H1 (cell line): ENCODE results near the gene MARK3. TPM values are rescaled to one million over a fixed set of nuclear protein-coding genes. Genes with fewer than 3 reads are reported as not detected.

ENCODE experiments used
- CHD2 ChIP-seq: IDR thresholded peaks from 2 replicates; pipeline ENCODE4 v1.6.1; 2012; ENCODE audit warnings: low read length, improper control_type of control experiment
- CREB1 ChIP-seq: IDR thresholded peaks from 2 replicates; pipeline ENCODE4 v1.6.1; 2012; ENCODE audit warnings: inconsistent platforms
- MAX ChIP-seq: IDR thresholded peaks from 2 replicates; pipeline ENCODE4 v1.6.1; 2012; ENCODE audit warnings: inconsistent platforms
- YY1 ChIP-seq: IDR thresholded peaks from 2 replicates; pipeline ENCODE4 v1.6.1; 2011; ENCODE audit warnings: low read depth, mild to moderate bottlenecking, low read length
- polyA plus RNA-seq, 7 experiments: library from polyadenylated mRNA; depleted of rRNA in 3 of 7; stranded (reverse) in 5 of 7; unstranded in 2 of 7; fragments of >200 nt in 5 of 7; fragments of 200-250 nt in 2 of 7; gene quantifications; 1 replicate in 5 of 7; 2 replicates in 1 of 7; 4 replicates in 1 of 7; pipeline versions ENCODE4 v1.2.1 to v1.2.3, GENCODE V29; 2011 to 2013; ENCODE audit warnings: missing spikeins in 2 of 7, mixed read lengths in 2 of 7
- total RNA-seq: library from RNA; stranded (reverse); fragmentation: NEBNext Ultra II Directional; extraction: Animal tissue kit (Norgen Biotek cat#: 25700); gene quantifications from 2 replicates; pipeline ENCODE4 v1.2.1, GENCODE V29; 2021
- TF ChIP-seq, protein P1 (sequence below): fragments of 300-600 bp; sonication (generic); IDR thresholded peaks from 2 replicates; pipeline ENCODE4 v1.7.1; 2012; ENCODE audit warnings: low read length, moderate library complexity, mild to moderate bottlenecking, inconsistent platforms; ENCODE audit not compliant: insufficient replicate concordance

MARK3 gene
- total and polyA plus RNA-seq, 2 of the 8 experiments (the other 6 are each of a cell fraction or from before 2014, with no cell fraction given) = 39.4 to 76.9 TPM

GRCh38 chr14:103492156-103492925 is 107.1 kb downstream of the MARK3 start (continued):
- TF ChIP-seq, protein P1, sequence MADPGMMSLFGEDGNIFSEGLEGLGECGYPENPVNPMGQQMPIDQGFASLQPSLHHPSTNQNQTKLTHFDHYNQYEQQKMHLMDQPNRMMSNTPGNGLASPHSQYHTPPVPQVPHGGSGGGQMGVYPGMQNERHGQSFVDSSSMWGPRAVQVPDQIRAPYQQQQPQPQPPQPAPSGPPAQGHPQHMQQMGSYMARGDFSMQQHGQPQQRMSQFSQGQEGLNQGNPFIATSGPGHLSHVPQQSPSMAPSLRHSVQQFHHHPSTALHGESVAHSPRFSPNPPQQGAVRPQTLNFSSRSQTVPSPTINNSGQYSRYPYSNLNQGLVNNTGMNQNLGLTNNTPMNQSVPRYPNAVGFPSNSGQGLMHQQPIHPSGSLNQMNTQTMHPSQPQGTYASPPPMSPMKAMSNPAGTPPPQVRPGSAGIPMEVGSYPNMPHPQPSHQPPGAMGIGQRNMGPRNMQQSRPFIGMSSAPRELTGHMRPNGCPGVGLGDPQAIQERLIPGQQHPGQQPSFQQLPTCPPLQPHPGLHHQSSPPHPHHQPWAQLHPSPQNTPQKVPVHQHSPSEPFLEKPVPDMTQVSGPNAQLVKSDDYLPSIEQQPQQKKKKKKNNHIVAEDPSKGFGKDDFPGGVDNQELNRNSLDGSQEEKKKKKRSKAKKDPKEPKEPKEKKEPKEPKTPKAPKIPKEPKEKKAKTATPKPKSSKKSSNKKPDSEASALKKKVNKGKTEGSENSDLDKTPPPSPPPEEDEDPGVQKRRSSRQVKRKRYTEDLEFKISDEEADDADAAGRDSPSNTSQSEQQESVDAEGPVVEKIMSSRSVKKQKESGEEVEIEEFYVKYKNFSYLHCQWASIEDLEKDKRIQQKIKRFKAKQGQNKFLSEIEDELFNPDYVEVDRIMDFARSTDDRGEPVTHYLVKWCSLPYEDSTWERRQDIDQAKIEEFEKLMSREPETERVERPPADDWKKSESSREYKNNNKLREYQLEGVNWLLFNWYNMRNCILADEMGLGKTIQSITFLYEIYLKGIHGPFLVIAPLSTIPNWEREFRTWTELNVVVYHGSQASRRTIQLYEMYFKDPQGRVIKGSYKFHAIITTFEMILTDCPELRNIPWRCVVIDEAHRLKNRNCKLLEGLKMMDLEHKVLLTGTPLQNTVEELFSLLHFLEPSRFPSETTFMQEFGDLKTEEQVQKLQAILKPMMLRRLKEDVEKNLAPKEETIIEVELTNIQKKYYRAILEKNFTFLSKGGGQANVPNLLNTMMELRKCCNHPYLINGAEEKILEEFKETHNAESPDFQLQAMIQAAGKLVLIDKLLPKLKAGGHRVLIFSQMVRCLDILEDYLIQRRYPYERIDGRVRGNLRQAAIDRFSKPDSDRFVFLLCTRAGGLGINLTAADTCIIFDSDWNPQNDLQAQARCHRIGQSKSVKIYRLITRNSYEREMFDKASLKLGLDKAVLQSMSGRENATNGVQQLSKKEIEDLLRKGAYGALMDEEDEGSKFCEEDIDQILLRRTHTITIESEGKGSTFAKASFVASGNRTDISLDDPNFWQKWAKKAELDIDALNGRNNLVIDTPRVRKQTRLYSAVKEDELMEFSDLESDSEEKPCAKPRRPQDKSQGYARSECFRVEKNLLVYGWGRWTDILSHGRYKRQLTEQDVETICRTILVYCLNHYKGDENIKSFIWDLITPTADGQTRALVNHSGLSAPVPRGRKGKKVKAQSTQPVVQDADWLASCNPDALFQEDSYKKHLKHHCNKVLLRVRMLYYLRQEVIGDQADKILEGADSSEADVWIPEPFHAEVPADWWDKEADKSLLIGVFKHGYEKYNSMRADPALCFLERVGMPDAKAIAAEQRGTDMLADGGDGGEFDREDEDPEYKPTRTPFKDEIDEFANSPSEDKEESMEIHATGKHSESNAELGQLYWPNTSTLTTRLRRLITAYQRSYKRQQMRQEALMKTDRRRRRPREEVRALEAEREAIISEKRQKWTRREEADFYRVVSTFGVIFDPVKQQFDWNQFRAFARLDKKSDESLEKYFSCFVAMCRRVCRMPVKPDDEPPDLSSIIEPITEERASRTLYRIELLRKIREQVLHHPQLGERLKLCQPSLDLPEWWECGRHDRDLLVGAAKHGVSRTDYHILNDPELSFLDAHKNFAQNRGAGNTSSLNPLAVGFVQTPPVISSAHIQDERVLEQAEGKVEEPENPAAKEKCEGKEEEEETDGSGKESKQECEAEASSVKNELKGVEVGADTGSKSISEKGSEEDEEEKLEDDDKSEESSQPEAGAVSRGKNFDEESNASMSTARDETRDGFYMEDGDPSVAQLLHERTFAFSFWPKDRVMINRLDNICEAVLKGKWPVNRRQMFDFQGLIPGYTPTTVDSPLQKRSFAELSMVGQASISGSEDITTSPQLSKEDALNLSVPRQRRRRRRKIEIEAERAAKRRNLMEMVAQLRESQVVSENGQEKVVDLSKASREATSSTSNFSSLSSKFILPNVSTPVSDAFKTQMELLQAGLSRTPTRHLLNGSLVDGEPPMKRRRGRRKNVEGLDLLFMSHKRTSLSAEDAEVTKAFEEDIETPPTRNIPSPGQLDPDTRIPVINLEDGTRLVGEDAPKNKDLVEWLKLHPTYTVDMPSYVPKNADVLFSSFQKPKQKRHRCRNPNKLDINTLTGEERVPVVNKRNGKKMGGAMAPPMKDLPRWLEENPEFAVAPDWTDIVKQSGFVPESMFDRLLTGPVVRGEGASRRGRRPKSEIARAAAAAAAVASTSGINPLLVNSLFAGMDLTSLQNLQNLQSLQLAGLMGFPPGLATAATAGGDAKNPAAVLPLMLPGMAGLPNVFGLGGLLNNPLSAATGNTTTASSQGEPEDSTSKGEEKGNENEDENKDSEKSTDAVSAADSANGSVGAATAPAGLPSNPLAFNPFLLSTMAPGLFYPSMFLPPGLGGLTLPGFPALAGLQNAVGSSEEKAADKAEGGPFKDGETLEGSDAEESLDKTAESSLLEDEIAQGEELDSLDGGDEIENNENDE = no peak
- no peak for TF ChIP-seq MAX
- no peak for TF ChIP-seq CREB1
- TF ChIP-seq YY1 = no peak
- no peak for TF ChIP-seq CHD2
